Heart right ventricle (tissue), 16 donors: ENCODE data around the gene HNRNPLL. TPM values are rescaled to one million over a fixed set of nuclear protein-coding genes. Genes with fewer than 3 reads are reported as not detected.

ENCODE experiments used
- ATAC-seq, 8 donors: fragments of 200-7000 bp; cut with Tn5 transposase; one replicate each; pipeline ENCODE4 v1.9.1; 2020; ENCODE audit warnings: mild to moderate bottlenecking in 8 of 8, moderate library complexity in 8 of 8, moderate number of reproducible peaks in 1 of 8
- DNase-seq, 2 donors: peaks; one replicate each; pipeline ENCODE4 v3.0.0-alpha.2; 2020
- H3K27ac ChIP-seq, 10 donors: fragments of 200-600 bp; sonication (generic) in 2 of 10; one replicate each; pipeline versions ENCODE4 v1.5.0 to v1.8.0; 2020 to 2022; ENCODE audit warnings: mild to moderate bottlenecking in 3 of 10
- H3K27me3 ChIP-seq, 7 donors: fragments of 200-600 bp; one replicate each; pipeline ENCODE4 v1.8.0; 2021 to 2022; ENCODE audit warnings: mild to moderate bottlenecking in 2 of 7
- H3K36me3 ChIP-seq, 9 donors: fragments of 200-600 bp; sonication (generic) in 1 of 9; one replicate each; pipeline versions ENCODE4 v1.5.0 to v1.8.0; 2020 to 2022; ENCODE audit warnings: mild to moderate bottlenecking in 2 of 9
- H3K4me1 ChIP-seq, 9 donors: fragments of 200-600 bp; sonication (generic) in 1 of 9; one replicate each; pipeline versions ENCODE4 v1.5.0 to v1.8.0; 2020 to 2022; ENCODE audit warnings: mild to moderate bottlenecking in 4 of 9
- H3K4me3 ChIP-seq, 10 donors: fragments of 200-600 bp; sonication (generic) in 2 of 10; one replicate each; pipeline versions ENCODE4 v1.5.0 to v1.8.0; 2020 to 2022; ENCODE audit warnings: mild to moderate bottlenecking in 7 of 10, moderate library complexity in 2 of 10
- H3K9me3 ChIP-seq, 11 donors: fragments of 200-600 bp in 10 of 11; sonication (generic) in 2 of 11; one replicate each; pipeline versions ENCODE4 v1.5.0 to v1.8.0; 2013 to 2022; ENCODE audit warnings: mild to moderate bottlenecking in 2 of 11, control low read depth in 1 of 11, moderate library complexity in 1 of 11
- CTCF ChIP-seq, 9 donors: fragments of 200-600 bp; sonication (generic) in 2 of 9; IDR thresholded peaks; one replicate each; pipeline versions ENCODE4 v1.5.0 to v1.8.0; 2021 to 2022; ENCODE audit warnings: antibody characterized with exemption in 9 of 9, mild to moderate bottlenecking in 5 of 9, moderate library complexity in 1 of 9
- WGBS, 2 donors: extraction: QIAGEN DNeasy Blood & Tissue Kit; methylation state at CpG; one replicate each; pipeline ENCODE4 v1.1.7; 2013; ENCODE audit warnings: inconsistent platforms in 1 of 2; 5-methylcytosine and 5-hydroxymethylcytosine counted together
- intact Hi-C, 10 donors: fragments of 100-400 bp; cut with DNase I; formaldehyde crosslinking; loops; one replicate each; pipeline versions ENCODE4 v1.11.1 to v1.14.2; 2022
- polyA plus RNA-seq, 2 donors: library from polyadenylated mRNA; stranded (reverse); fragments of 200-250 nt; gene quantifications; one replicate each; pipeline ENCODE4 v1.2.3, GENCODE V29; 2013
- total RNA-seq, 10 donors: library from RNA; stranded (reverse); fragmentation: NEBNext Ultra II Directional in 3 of 10; extraction: Animal tissue kit (Norgen Biotek cat#: 25700) in 3 of 10; gene quantifications; one replicate each; pipeline versions ENCODE4 v1.2.1 to v1.2.4, GENCODE V29; 2021 to 2023
- donor health status: Arrhythmogenic right ventricular cardiomyopathy.
- donor health status: ischemic (EF 13 %, LVEDD 7.1; RV severe dilation, severe dysfunction).
- donor health status: healthy with polysubstance abuse.
- donor health status: DM: no; HTN: yes; CAD: no.
- donor health status: DM: no; HTN: no; CAD: no.
- donor health status: ischemic (EF 25% LVEDD 6.9; RV normal size, moderate dysfunction).
- donor health status: ischemic (EF 25% LVEDD 5.7; RV mildly dilated, moderate dysfunction).
- donor health status: healthy.
- donor health status: DM: yes; HTN: yes; CAD: no.
- donor health status: Ischemic cardiomyopathy.
- donor health status: ischemic (EF 35%, LVEDD 5.7; RV mildly dilated, moderate dysfunction).
- donor health status: nonischemic (EF 11% LVEDD 7.7; RV severe dilation, severe dysfunction).
- donor health status: DM: yes; HTN: yes; CAD: no.
- donor health status: PGD.
- donor health status: ischemic (EF 29% LVEDD 5.4; RV normal size, mild dysfunction).
- donor health status: nonischemic (EF 23%, LVEDD 6.1; RV moderate dilation, normal function).

HNRNPLL gene
- total and polyA plus RNA-seq, 12 donors = 8.9 to 32.7 (median 25.3) TPM

- WGBS, 2 donors = 72 to 97% methylated on average over 2 of the region's 2 CpGs
Observed at GRCh38 chr2:38553554-38553953, 49.2 kb downstream of the HNRNPLL start.

DNA sequence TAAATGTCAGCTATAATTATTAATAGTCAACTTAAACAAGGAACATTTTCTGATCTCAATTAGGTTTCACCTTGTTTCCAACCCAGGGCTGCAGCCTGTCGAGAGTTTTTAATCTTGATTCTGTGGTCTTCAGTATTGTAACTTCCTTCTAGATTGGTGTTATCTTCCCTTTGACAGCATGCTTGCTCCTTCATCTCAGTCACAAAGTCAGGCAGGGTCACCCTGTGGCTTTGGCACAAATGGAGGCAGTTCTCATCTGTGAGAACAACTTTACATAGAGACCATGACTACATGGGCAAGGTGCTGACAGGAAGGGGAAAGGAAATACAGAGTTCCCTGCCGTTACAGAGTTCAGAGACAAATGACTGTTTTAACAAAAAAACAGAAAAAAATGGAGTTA, 50.5 kb downstream of the HNRNPLL start:
- DNase-seq = no peak
- 16 to 48% methylated on average over 2 of the region's 2 CpGs for WGBS, 2 donors
- Histone ChIP-seq H3K4me3 (no peak overlapping the region), H3K36me3 (peaks cover 0 to 14% (median 0%) of the 10 kb centered on the region in 9 donors), H3K4me1 (peaks cover 0 to 8% (median 0%) of the 10 kb centered on the region in 9 donors), H3K27me3 (no peaks in the 10 kb centered on the region), H3K27ac (no peak overlapping the region), H3K9me3 (peaks cover 0 to 5% (median 0%) of the 10 kb centered on the region in 11 donors)
- peak in 1 of 8 donors; percentile 30 for ATAC-seq
- no peak for TF ChIP-seq CTCF (IDR thresholded peaks at IDR 0.05)
- intact Hi-C loops = loop anchor here in 1 of 10 donors (5.0 kb wide), 1 partner anchor 1315 kb away; no protein-coding TSS in a partner anchor

More at GRCh38 chr2:38553554-38553953, 49.2 kb downstream of the HNRNPLL start:
- no peaks in the 10 kb centered on the region for H3K27me3 ChIP-seq
- peaks cover 0 to 5% (median 0%) of the 10 kb centered on the region in 11 donors for H3K9me3 ChIP-seq
- no peak overlapping the region for H3K4me3 ChIP-seq
- H3K27ac ChIP-seq = no peak overlapping the region
- peaks cover 0 to 19% (median 0%) of the 10 kb centered on the region in 9 donors for H3K4me1 ChIP-seq
- DNase-seq (no peak), ATAC-seq (no peak)
- intact Hi-C loops = loop anchor here in 1 of 10 donors (5.0 kb wide), 1 partner anchor 1314 kb away; no protein-coding TSS in a partner anchor
- no peak for TF ChIP-seq CTCF (IDR thresholded peaks at IDR 0.05)
- H3K36me3 ChIP-seq = peaks cover 0 to 14% (median 0%) of the 10 kb centered on the region in 9 donors

GRCh38 chr2:38551746-38552145, 51.0 kb downstream of the HNRNPLL start:
- Histone ChIP-seq H3K27ac (no peak overlapping the region), H3K4me3 (no peak overlapping the region), H3K9me3 (peaks cover 0 to 5% (median 0%) of the 10 kb centered on the region in 11 donors), H3K4me1 (peaks cover 0 to 7% (median 0%) of the 10 kb centered on the region in 9 donors), H3K27me3 (no peaks in the 10 kb centered on the region), H3K36me3 (peaks cover 0 to 14% (median 0%) of the 10 kb centered on the region in 9 donors)
- 95 to 97% methylated on average over 2 of the region's 2 CpGs for WGBS, 2 donors
- DNase-seq (no peak), ATAC-seq (no peak)
- intact Hi-C loops = loop anchor here in 1 of 10 donors (5.0 kb wide), 1 partner anchor 1316 kb away; no protein-coding TSS in a partner anchor
- TF ChIP-seq CTCF (IDR thresholded peaks at IDR 0.05) = no peak

DNA sequence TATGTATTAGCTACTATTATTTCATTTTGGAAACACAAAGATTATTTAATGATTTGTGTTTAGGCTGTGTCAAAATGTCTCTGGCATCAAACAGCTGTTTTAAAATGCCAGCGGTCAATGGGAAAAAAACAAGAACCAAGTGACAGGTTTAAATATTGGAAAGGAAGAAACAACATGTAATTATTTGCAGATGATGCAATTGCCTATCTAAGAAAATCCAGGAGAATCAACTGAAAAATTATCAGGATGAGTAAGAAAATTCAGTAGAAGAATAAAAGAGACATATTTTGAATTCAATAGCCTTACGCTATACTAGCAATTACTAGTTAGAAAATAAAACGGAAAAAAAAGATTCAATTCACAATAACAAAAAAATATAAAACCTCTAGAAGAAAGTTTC, 51.6 kb downstream of the HNRNPLL start:
- no peak overlapping the region for H3K4me3 ChIP-seq

More for the DNA sequence above, 51.6 kb downstream of the HNRNPLL start:
- H3K36me3 ChIP-seq = peaks cover 0 to 14% (median 0%) of the 10 kb centered on the region in 9 donors
- ATAC-seq (no peak), DNase-seq (no peak)
- peaks cover 0 to 5% (median 0%) of the 10 kb centered on the region in 11 donors for H3K9me3 ChIP-seq
- WGBS, 2 donors = 96 to 98% methylated on average over 3 of the region's 3 CpGs
- TF ChIP-seq CTCF (IDR thresholded peaks at IDR 0.05) = no peak
- H3K4me1 ChIP-seq = peaks cover 0 to 1% (median 0%) of the 10 kb centered on the region in 9 donors
- H3K27ac ChIP-seq = no peak overlapping the region
- intact Hi-C loops = loop anchor here in 1 of 10 donors (5.0 kb wide), 1 partner anchor 1316 kb away; no protein-coding TSS in a partner anchor
- H3K27me3 ChIP-seq = no peaks in the 10 kb centered on the region
